SK-N-SH treated with all-trans-retinoic acid at 6 μM for 48 hours (cell line): Measurements from ENCODE around the gene SCD5.

Source experiments
- ATAC-seq: fragments of 200-7000 bp; cut with Tn5 transposase; 3 replicates; pipeline ENCODE4 v1.9.1; 2020; ENCODE audit warnings: mild to moderate bottlenecking, moderate library complexity
- ARNTL ChIP-seq: fragments of 450-650 bp; formaldehyde crosslinking; IDR thresholded peaks from 2 replicates; pipeline ENCODE4 v1.5.0; 2020; ENCODE audit warnings: low read depth, mild to moderate bottlenecking, moderate library complexity, borderline replicate concordance
- BACH2 ChIP-seq: fragments of 250-450 bp; sonication (Bioruptor Pico); IDR thresholded peaks from 2 replicates; pipeline ENCODE4 v1.9.0; 2021; ENCODE audit warnings: mild to moderate bottlenecking, borderline replicate concordance
- CSDC2 ChIP-seq: fragments of 250-450 bp; sonication (Bioruptor Pico); IDR thresholded peaks from 2 replicates; pipeline ENCODE4 v1.5.0; 2020; ENCODE audit warnings: mild to moderate bottlenecking, moderate library complexity
- ESRRG ChIP-seq: fragments of 250-450 bp; sonication (Bioruptor Pico); IDR thresholded peaks from 2 replicates; pipeline ENCODE4 v1.6.1; 2021; ENCODE audit warnings: mild to moderate bottlenecking
- GLIS3 ChIP-seq: fragments of 250-450 bp; sonication (Bioruptor Pico); IDR thresholded peaks from 2 replicates; pipeline ENCODE4 v1.5.0; 2020; ENCODE audit warnings: mild to moderate bottlenecking, moderate library complexity
- ISL1 ChIP-seq: fragments of 250-450 bp; sonication (Bioruptor Pico); IDR thresholded peaks from 2 replicates; pipeline ENCODE4 v2.1.2; 2022; ENCODE audit warnings: mild to moderate bottlenecking, moderate library complexity
- OSR1 ChIP-seq: fragments of 250-450 bp; sonication (Bioruptor Pico); IDR thresholded peaks from 2 replicates; pipeline ENCODE4 v1.8.0; 2022; ENCODE audit warnings: moderate library complexity, mild to moderate bottlenecking, inconsistent platforms
- PPARA ChIP-seq: fragments of 250-450 bp; sonication (Bioruptor Pico); IDR thresholded peaks from 2 replicates; pipeline ENCODE4 v1.5.0; 2020; ENCODE audit warnings: mild to moderate bottlenecking, borderline replicate concordance
- RARB ChIP-seq: fragments of 250-450 bp; sonication (Bioruptor Pico); IDR thresholded peaks from 2 replicates; pipeline ENCODE4 v1.8.0; 2021; ENCODE audit warnings: mild to moderate bottlenecking, moderate library complexity
- SNAI2 ChIP-seq: fragments of 250-450 bp; sonication (Bioruptor Pico); IDR thresholded peaks from 2 replicates; pipeline ENCODE4 v1.5.0; 2020; ENCODE audit warnings: mild to moderate bottlenecking, moderate library complexity
- TCF4 ChIP-seq: fragments of 250-450 bp; sonication (Bioruptor Pico); IDR thresholded peaks from 2 replicates; pipeline ENCODE4 v1.8.0; 2021; ENCODE audit warnings: mild to moderate bottlenecking, moderate library complexity, borderline replicate concordance
- ZNF565 ChIP-seq: fragments of 450-650 bp; formaldehyde crosslinking; conservative IDR thresholded peaks from 2 replicates; pipeline ENCODE4 v1.5.0; 2020; ENCODE audit warnings: low read depth, mild to moderate bottlenecking, moderate library complexity
- ZNF70 ChIP-seq: fragments of 450-650 bp; formaldehyde crosslinking; IDR thresholded peaks from 2 replicates; pipeline ENCODE4 v1.5.0; 2020; ENCODE audit warnings: mild to moderate bottlenecking, moderate library complexity
- ZNF8 ChIP-seq: fragments of 450-650 bp; formaldehyde crosslinking; IDR thresholded peaks from 2 replicates; pipeline ENCODE4 v1.5.0; 2020; ENCODE audit warnings: mild to moderate bottlenecking, moderate library complexity
- TF ChIP-seq, protein P1 (sequence below): fragments of 250-450 bp; sonication (Bioruptor Pico); IDR thresholded peaks from 2 replicates; pipeline ENCODE4 v1.8.0; 2021; ENCODE audit warnings: low read depth, mild to moderate bottlenecking, moderate library complexity, borderline replicate concordance
- TF ChIP-seq, protein P2 (sequence below): fragments of 250-450 bp; sonication (Bioruptor Pico); IDR thresholded peaks from 2 replicates; pipeline ENCODE4 v1.5.0; 2020; ENCODE audit warnings: mild to moderate bottlenecking, moderate library complexity
- TF ChIP-seq, protein P3 (sequence below): fragments of 250-450 bp; sonication (Bioruptor Pico); IDR thresholded peaks from 2 replicates; pipeline ENCODE4 v1.8.0; 2020; ENCODE audit warnings: mild to moderate bottlenecking, moderate library complexity, borderline replicate concordance

The SCD5 gene

DNA sequence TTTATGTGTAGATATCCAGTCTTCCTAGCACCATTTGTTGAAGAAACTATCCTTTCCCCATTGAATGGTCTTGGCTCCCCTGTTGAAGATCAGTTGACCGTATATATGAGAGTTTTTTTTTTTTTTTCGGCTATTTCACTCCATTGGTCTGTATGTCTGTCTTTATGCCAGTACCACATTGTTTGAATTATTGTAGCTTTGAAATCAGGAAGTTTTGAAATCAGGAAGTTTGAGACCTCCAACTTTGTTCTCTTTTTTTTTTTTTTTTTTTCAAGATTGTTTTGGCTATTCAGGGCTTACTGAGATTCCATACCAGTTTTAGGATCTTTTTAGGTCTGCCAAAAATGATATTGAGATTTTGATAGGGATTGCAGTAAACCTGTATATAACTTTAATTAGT, 4.3 kb upstream of the SCD5 start (continued):
- TF ChIP-seq, protein P1, sequence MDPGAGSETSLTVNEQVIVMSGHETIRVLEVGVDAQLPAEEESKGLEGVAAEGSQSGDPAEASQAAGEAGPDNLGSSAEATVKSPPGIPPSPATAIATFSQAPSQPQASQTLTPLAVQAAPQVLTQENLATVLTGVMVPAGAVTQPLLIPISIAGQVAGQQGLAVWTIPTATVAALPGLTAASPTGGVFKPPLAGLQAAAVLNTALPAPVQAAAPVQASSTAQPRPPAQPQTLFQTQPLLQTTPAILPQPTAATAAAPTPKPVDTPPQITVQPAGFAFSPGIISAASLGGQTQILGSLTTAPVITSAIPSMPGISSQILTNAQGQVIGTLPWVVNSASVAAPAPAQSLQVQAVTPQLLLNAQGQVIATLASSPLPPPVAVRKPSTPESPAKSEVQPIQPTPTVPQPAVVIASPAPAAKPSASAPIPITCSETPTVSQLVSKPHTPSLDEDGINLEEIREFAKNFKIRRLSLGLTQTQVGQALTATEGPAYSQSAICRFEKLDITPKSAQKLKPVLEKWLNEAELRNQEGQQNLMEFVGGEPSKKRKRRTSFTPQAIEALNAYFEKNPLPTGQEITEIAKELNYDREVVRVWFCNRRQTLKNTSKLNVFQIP (CRISPR knock-in tag) = no peak
- no peak for TF ChIP-seq ISL1 (CRISPR knock-in tag)
- no peak for TF ChIP-seq ZNF70 (CRISPR knock-in tag)
- TF ChIP-seq BACH2 = no peak
- TF ChIP-seq ZNF8 (CRISPR knock-in tag) = no peak
- no peak for TF ChIP-seq CSDC2
- TF ChIP-seq ESRRG (CRISPR knock-in tag) = no peak
- no peak for TF ChIP-seq TCF4 (CRISPR knock-in tag)
- TF ChIP-seq SNAI2 (CRISPR knock-in tag) = no peak
- no peak for TF ChIP-seq OSR1
- TF ChIP-seq GLIS3 (CRISPR knock-in tag) = no peak
- TF ChIP-seq ZNF565 (CRISPR knock-in tag) = no peak
- no peak for TF ChIP-seq PPARA (CRISPR knock-in tag)
- TF ChIP-seq ARNTL (CRISPR knock-in tag) = no peak

DNA sequence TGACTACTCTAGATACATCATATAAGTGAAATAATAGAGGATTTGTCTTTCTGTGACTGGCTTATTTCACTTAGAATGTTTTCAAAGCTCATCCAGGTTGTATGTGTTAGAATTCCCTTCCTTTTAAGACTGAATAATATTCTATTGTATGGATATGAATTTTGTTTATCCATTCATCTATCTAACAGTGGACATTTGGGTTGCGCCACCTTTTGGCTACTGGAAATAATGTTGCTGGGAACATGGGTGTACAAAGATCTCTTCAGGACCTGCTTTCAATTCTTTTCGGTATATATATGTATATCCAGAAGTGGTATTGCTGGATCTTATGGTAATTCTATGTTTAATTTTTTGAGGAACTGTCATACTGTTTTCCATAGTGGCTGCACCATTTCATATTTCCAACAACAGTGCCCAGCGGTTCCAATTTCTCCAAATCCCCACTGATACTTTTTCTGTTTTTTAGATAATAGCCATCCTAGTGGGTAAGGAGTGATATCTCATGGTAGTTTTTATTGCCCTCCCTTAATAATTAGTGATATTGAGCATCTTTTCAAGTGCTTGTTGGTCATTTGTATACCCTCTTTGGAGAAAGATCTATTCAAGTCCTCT, 3.4 kb upstream of the SCD5 start:
- TF ChIP-seq, protein P2, sequence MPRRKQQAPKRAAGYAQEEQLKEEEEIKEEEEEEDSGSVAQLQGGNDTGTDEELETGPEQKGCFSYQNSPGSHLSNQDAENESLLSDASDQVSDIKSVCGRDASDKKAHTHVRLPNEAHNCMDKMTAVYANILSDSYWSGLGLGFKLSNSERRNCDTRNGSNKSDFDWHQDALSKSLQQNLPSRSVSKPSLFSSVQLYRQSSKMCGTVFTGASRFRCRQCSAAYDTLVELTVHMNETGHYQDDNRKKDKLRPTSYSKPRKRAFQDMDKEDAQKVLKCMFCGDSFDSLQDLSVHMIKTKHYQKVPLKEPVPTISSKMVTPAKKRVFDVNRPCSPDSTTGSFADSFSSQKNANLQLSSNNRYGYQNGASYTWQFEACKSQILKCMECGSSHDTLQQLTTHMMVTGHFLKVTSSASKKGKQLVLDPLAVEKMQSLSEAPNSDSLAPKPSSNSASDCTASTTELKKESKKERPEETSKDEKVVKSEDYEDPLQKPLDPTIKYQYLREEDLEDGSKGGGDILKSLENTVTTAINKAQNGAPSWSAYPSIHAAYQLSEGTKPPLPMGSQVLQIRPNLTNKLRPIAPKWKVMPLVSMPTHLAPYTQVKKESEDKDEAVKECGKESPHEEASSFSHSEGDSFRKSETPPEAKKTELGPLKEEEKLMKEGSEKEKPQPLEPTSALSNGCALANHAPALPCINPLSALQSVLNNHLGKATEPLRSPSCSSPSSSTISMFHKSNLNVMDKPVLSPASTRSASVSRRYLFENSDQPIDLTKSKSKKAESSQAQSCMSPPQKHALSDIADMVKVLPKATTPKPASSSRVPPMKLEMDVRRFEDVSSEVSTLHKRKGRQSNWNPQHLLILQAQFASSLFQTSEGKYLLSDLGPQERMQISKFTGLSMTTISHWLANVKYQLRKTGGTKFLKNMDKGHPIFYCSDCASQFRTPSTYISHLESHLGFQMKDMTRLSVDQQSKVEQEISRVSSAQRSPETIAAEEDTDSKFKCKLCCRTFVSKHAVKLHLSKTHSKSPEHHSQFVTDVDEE (CRISPR knock-in tag) = no peak
- TF ChIP-seq ARNTL (CRISPR knock-in tag) = no peak
- TF ChIP-seq, protein P1 (CRISPR knock-in tag) = no peak
- TF ChIP-seq ZNF70 (CRISPR knock-in tag) = no peak
- TF ChIP-seq ZNF8 (CRISPR knock-in tag) = no peak
- TF ChIP-seq, protein P3, sequence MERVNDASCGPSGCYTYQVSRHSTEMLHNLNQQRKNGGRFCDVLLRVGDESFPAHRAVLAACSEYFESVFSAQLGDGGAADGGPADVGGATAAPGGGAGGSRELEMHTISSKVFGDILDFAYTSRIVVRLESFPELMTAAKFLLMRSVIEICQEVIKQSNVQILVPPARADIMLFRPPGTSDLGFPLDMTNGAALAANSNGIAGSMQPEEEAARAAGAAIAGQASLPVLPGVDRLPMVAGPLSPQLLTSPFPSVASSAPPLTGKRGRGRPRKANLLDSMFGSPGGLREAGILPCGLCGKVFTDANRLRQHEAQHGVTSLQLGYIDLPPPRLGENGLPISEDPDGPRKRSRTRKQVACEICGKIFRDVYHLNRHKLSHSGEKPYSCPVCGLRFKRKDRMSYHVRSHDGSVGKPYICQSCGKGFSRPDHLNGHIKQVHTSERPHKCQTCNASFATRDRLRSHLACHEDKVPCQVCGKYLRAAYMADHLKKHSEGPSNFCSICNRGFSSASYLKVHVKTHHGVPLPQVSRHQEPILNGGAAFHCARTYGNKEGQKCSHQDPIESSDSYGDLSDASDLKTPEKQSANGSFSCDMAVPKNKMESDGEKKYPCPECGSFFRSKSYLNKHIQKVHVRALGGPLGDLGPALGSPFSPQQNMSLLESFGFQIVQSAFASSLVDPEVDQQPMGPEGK (CRISPR knock-in tag) = no peak
- TF ChIP-seq, all 23 proteins: peak for 0
- ATAC-seq = peak; percentile 39; the same call in 2 of the 3 replicates

DNA sequence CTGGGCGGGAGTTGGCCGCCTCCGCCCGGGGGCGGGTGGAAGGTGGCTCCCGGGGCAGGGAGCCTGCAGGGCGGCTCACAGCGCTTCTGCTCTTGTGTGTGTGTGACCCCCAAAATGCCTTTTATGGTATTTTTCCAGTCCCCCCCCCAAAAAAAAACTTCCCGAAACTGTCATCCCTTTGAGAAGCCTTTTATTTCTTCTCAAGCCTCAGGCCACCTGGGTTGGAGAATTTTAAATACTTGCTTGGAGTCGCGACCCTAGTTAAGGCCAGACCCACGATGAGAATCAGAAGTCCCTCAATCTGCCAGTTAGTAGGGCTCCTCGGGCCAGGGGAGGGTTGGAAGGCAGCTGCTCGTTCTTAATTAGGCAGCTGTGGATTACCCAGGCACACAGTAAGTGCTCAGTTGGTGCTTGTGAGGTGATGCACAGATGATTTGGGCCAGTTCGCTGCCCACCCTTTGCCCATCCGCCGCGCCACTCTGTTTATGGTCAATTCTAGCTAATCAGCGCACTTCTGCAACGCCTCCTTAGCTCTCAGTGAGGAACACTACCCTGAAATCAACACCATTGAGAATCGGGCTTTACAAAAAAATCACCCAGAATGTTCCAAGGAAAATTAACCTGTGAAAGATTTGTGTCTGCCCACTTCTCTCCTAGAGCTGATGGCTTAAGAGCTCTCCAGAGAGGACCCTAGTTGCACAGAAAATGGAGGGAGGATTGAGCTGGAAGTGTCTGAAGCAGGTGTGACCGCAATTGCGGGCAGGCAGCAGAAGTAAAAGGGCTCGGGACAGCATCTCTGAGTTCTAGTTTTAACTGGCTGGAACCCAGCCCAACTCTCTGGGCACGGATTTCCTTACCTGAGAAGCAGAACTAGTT, 648 bp upstream of the SCD5 start:
- TF ChIP-seq, protein P3 (CRISPR knock-in tag) = peak; percentile 86; the same call in 1 of the 2 replicates
- no peak for TF ChIP-seq RARB (CRISPR knock-in tag)
- TF ChIP-seq, all 23 proteins: peak for 1
- ATAC-seq = peak; percentile 11; the same call in 2 of the 3 replicates
